ENCODE data around the gene C18orf32. TPM values are rescaled to one million over a fixed set of nuclear protein-coding genes. Genes with fewer than 3 reads are reported as not detected.

Gene C18orf32
- total and polyA plus RNA-seq, 10 donors = 33.3 to 66.7 (median 41.1) TPM

DNA sequence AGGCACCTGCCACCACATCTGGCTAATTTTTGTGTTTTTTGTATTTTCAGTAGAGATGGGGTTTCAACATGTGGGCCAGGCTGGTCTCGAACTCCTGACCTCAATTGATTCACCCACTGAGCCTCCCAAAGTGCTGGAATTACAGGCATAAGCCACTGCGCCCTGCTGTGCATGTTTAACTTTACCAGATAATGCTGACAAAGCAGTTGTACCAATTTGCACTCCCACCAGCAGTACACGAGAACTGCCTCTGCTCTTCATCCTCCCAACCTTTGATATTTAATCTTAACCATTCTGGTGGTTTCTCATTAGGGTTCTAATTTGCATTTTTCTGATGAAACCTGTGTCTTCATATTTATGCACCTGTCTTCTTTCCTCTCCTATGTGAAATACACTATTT is 14.6 kb downstream of the C18orf32 start:
- Histone ChIP-seq H3K4me3 (no peak overlapping the region), H3K27me3 (replicated peaks in 1 of 7) (no peaks in the 10 kb centered on the region), H3K27ac (no peak overlapping the region), H3K36me3 (peaks cover 0 to 7% (median 0%) of the 10 kb centered on the region in 6 donors), H3K4me1 (peaks cover 0 to 18% (median 5%) of the 10 kb centered on the region in 6 donors), H3K9me3 (peaks cover 0 to 5% (median 1%) of the 10 kb centered on the region in 8 donors)
- intact Hi-C loops (cut with DNase I; ENCODE audit: low total_unique reads) = no loop called here
- DNase-seq = no peak
- WGBS, 5 donors = 69 to 79% (median 76%) methylated on average over 3 of the region's 3 CpGs
- no peak for TF ChIP-seq POLR2AphosphoS5 (IDR thresholded peaks at IDR 0.05)
- no peak for TF ChIP-seq POLR2A (IDR thresholded peaks at IDR 0.05)
- TF ChIP-seq, protein P1, sequence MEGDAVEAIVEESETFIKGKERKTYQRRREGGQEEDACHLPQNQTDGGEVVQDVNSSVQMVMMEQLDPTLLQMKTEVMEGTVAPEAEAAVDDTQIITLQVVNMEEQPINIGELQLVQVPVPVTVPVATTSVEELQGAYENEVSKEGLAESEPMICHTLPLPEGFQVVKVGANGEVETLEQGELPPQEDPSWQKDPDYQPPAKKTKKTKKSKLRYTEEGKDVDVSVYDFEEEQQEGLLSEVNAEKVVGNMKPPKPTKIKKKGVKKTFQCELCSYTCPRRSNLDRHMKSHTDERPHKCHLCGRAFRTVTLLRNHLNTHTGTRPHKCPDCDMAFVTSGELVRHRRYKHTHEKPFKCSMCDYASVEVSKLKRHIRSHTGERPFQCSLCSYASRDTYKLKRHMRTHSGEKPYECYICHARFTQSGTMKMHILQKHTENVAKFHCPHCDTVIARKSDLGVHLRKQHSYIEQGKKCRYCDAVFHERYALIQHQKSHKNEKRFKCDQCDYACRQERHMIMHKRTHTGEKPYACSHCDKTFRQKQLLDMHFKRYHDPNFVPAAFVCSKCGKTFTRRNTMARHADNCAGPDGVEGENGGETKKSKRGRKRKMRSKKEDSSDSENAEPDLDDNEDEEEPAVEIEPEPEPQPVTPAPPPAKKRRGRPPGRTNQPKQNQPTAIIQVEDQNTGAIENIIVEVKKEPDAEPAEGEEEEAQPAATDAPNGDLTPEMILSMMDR (IDR thresholded peaks at IDR 0.05 in 8 of 11, conservative IDR thresholded peaks at IDR 0.05 in 3 of 11) = no peak

DNA sequence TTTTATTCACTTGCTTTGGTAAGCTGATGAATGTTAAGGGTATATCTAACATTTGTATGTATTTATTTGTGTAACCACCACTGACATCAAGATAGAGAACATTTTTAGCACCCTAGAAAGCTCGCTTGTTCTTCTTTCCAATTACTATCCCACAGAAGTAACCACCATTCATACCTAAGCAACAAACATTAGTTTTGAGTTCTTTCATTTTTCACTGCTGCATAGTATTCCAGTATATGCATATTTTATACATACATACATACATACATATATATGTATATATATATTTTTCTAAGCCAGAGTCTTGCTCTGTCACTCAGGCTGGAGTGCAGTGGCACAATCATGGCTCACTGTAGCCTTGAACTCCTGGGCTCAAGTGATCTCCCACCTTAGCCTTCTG is 15.5 kb downstream of the C18orf32 start:
- 81 to 95% (median 90%) methylated on average over 1 of the region's 1 CpG for WGBS, 5 donors
- TF ChIP-seq POLR2AphosphoS5 (IDR thresholded peaks at IDR 0.05) (no peak), POLR2A (IDR thresholded peaks at IDR 0.05) (no peak)
- TF ChIP-seq, protein P1 (IDR thresholded peaks at IDR 0.05 in 8 of 11, conservative IDR thresholded peaks at IDR 0.05 in 3 of 11) = no peak
- H3K4me1 ChIP-seq = peaks cover 0 to 9% (median 2%) of the 10 kb centered on the region in 6 donors
- no peaks in the 10 kb centered on the region for H3K27me3 ChIP-seq (replicated peaks in 1 of 7)
- H3K9me3 ChIP-seq = peaks cover 0 to 5% (median 1%) of the 10 kb centered on the region in 8 donors
- H3K36me3 ChIP-seq = peaks cover 0 to 3% (median 0%) of the 10 kb centered on the region in 6 donors
- no peak for DNase-seq
- intact Hi-C loops (cut with DNase I; ENCODE audit: low total_unique reads) = no loop called here
- H3K27ac ChIP-seq = no peak overlapping the region
- no peak overlapping the region for H3K4me3 ChIP-seq

DNA sequence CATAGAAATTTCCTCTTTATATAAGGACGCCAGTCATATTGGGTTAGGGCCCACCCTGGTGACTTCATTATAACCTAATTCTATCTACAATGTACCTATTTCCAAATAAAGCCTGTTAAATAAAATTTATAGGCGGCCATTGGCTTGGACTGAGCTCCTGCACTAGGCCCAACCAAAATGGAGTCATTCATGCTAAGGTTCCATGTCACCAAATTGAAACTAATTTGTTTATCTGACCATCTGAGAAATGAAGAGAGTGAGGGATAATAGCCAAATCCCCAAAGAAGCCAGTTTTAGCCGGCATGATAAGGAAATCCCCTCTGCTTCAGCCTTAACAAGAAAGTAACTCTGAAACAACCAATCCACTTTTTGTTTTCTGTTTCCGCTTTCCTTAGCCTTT is 19.4 kb downstream of the C18orf32 start:
- no peak overlapping the region for H3K27ac ChIP-seq
- TF ChIP-seq POLR2A (IDR thresholded peaks at IDR 0.05) (no peak), POLR2AphosphoS5 (IDR thresholded peaks at IDR 0.05) (no peak)
- TF ChIP-seq, protein P1 (IDR thresholded peaks at IDR 0.05 in 8 of 11, conservative IDR thresholded peaks at IDR 0.05 in 3 of 11) = no peak
- no peak for DNase-seq
- no peak overlapping the region for H3K4me3 ChIP-seq
- WGBS, 5 donors = 87 to 95% (median 91%) methylated on average over 4 of the region's 4 CpGs
- no peaks in the 10 kb centered on the region for H3K27me3 ChIP-seq (replicated peaks in 1 of 7)
- H3K4me1 ChIP-seq = no peaks in the 10 kb centered on the region
- H3K9me3 ChIP-seq = peaks cover 0 to 5% (median 1%) of the 10 kb centered on the region in 8 donors
- intact Hi-C loops (cut with DNase I; ENCODE audit: low total_unique reads) = no loop called here
- H3K36me3 ChIP-seq = no peaks in the 10 kb centered on the region

DNA sequence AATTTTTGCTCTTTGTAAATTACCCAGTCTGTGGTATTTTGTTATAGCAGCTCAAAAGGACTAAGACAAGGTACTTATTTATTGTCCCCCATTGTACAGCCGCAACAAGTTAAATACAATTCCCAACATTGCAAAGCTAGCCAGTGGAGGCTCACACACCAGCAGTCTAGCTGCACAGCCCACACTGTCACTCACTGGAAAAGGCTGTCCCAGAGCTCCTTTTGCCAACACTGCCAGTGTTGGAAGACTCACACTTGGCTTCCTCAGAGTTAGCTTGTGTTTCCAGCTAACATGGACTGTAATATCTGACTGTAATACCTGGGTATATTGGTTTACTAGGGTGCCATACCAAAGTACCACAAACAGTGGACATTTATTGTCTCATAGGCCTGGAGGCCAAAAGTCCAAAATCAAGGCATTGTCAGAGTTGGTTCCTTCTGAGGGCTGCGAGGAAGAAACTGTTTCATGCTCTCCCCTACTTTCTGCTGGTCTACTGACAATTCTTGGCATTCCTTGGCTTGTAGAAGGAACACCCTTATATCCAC is 19.9 kb downstream of the C18orf32 start:
- Histone ChIP-seq H3K27ac (no peak overlapping the region), H3K27me3 (replicated peaks in 1 of 7) (no peaks in the 10 kb centered on the region), H3K36me3 (no peaks in the 10 kb centered on the region), H3K9me3 (peaks cover 0 to 5% (median 1%) of the 10 kb centered on the region in 8 donors), H3K4me3 (no peak overlapping the region), H3K4me1 (no peaks in the 10 kb centered on the region)
- DNase-seq = no peak
- 91 to 96% (median 95%) methylated on average over 2 of the region's 2 CpGs for WGBS, 5 donors
- intact Hi-C loops (cut with DNase I; ENCODE audit: low total_unique reads) = no loop called here
- TF ChIP-seq POLR2A (IDR thresholded peaks at IDR 0.05) (no peak), POLR2AphosphoS5 (IDR thresholded peaks at IDR 0.05) (no peak)
- TF ChIP-seq, protein P1 (IDR thresholded peaks at IDR 0.05 in 8 of 11, conservative IDR thresholded peaks at IDR 0.05 in 3 of 11) = no peak
